Activated CD4-positive, alpha-beta T cell treated with anti-CD3 and anti-CD28 coated beads, Interleukin-2, Interleukin-4, amounts not matched to agents 100 ng/mL and 50 ng/mL, durations not matched to agents 16 hours and 8 hours (primary cell): ENCODE measurements around the gene HABP2.
A peak's percentile ranks its signal among the peaks of the same experiment; 100 is the strongest.

ENCODE experiments used
- DNase-seq: peaks from one replicate; pipeline ENCODE4 v3.0.0-alpha.2; 2020; ENCODE audit warnings: low spot score

HABP2 gene

GRCh38 chr10:113557903-113558321 lies 5.1 kb downstream of the HABP2 start:
- DNase-seq: no peak

GRCh38 chr10:113560071-113560470 lies 7.2 kb downstream of the HABP2 start:
- DNase-seq: no peak

- no peak for DNase-seq
Observed at GRCh38 chr10:113561214-113561613, 8.4 kb downstream of the HABP2 start.

GRCh38 chr10:113562069-113562468 lies 9.2 kb downstream of the HABP2 start:
- DNase-seq: no peak

GRCh38 chr10:113562704-113563103 lies 9.9 kb downstream of the HABP2 start:
- no peak for DNase-seq

GRCh38 chr10:113563306-113564088 lies 10.6 kb downstream of the HABP2 start:
- peak; percentile 64 for DNase-seq

GRCh38 chr10:113565364-113565763 lies 12.5 kb downstream of the HABP2 start:
- no peak for DNase-seq

GRCh38 chr10:113566888-113567287 lies 14.0 kb downstream of the HABP2 start:
- DNase-seq: no peak

- DNase-seq: no peak
Observed at GRCh38 chr10:113569576-113569975, 16.7 kb downstream of the HABP2 start.

GRCh38 chr10:113572520-113573290 lies 19.9 kb downstream of the HABP2 start:
- no peak for DNase-seq

- DNase-seq: no peak
Observed at GRCh38 chr10:113573368-113573767, 20.5 kb downstream of the HABP2 start.

- no peak for DNase-seq
Observed at GRCh38 chr10:113576852-113577251, 24.0 kb downstream of the HABP2 start.

- no peak for DNase-seq
Observed at GRCh38 chr10:113578773-113579172, 25.9 kb downstream of the HABP2 start.

- no peak for DNase-seq
Observed at GRCh38 chr10:113581092-113581491, 28.2 kb downstream of the HABP2 start.

- no peak for DNase-seq
Observed at GRCh38 chr10:113583571-113583970, 30.7 kb downstream of the HABP2 start.

GRCh38 chr10:113585949-113586348 lies 33.1 kb downstream of the HABP2 start:
- no peak for DNase-seq

- no peak for DNase-seq
Observed at GRCh38 chr10:113589201-113589770, 36.4 kb downstream of the HABP2 start.

- DNase-seq: no peak
Observed at GRCh38 chr10:113590581-113590980, 37.7 kb downstream of the HABP2 start.

GRCh38 chr10:113592380-113592779 lies 39.5 kb downstream of the HABP2 start:
- no peak for DNase-seq

- DNase-seq: no peak
Observed at GRCh38 chr10:113594652-113595051, 41.8 kb downstream of the HABP2 start.

GRCh38 chr10:113600569-113600968 lies 47.7 kb downstream of the HABP2 start:
- DNase-seq: peak; percentile 9

GRCh38 chr10:113603057-113603777 lies 50.4 kb downstream of the HABP2 start:
- DNase-seq: no peak
